Measurements from ENCODE around the gene CNOT8. TPM values are rescaled to one million over a fixed set of nuclear protein-coding genes. Genes with fewer than 3 reads are reported as not detected.

CNOT8 gene
- total and polyA plus RNA-seq, 9 of the 15 experiments (the other 6 are each of a cell fraction or from before 2014, with no cell fraction given) = 15.2 to 68.9 (median 52.1) TPM

- no peak for TF ChIP-seq PRPF4 (IDR thresholded peaks at IDR 0.05; ENCODE audit: insufficient read depth, low read depth, low read length, poor library complexity, severe bottlenecking)
- TF ChIP-seq CHD1 (IDR thresholded peaks at IDR 0.05; ENCODE audit: low read length) = no peak
- TF ChIP-seq CBX1 (IDR thresholded peaks at IDR 0.05; ENCODE audit: low read depth) = no peak; the same call in 1 of the 2 replicates
- TF ChIP-seq ELK1 (CRISPR knock-in tag; IDR thresholded peaks at IDR 0.05) = no peak
- TF ChIP-seq, protein P1, sequence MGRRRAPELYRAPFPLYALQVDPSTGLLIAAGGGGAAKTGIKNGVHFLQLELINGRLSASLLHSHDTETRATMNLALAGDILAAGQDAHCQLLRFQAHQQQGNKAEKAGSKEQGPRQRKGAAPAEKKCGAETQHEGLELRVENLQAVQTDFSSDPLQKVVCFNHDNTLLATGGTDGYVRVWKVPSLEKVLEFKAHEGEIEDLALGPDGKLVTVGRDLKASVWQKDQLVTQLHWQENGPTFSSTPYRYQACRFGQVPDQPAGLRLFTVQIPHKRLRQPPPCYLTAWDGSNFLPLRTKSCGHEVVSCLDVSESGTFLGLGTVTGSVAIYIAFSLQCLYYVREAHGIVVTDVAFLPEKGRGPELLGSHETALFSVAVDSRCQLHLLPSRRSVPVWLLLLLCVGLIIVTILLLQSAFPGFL (CRISPR knock-in tag; IDR thresholded peaks at IDR 0.05) = no peak
- no peak; the same call in 1 of the 2 replicates for TF ChIP-seq ZNF263 (CRISPR knock-in tag; IDR thresholded peaks at IDR 0.05; ENCODE audit: borderline replicate concordance)
- no peak for TF ChIP-seq HMGXB4 (CRISPR knock-in tag; IDR thresholded peaks at IDR 0.05)
- 0 out of 4 replicates have a peak, but pooled peaks of 1 of the 2 experiments have one; percentile 38 for TF ChIP-seq SRF (CRISPR knock-in tag; IDR thresholded peaks at IDR 0.05)
- no peak for TF ChIP-seq EWSR1 (IDR thresholded peaks at IDR 0.05; ENCODE audit: borderline replicate concordance, low read depth, partially characterized antibody)
Measured at GRCh38 chr5:154858297-154858971, at the start of gene CNOT8 (continued).
